Heart left ventricle (tissue), 13 donors: ENCODE data around the gene CCDC61.

Experiments used
- POLR2A ChIP-seq, 2 donors: fragments of 450-650 bp; IDR thresholded peaks; one replicate each; pipeline ENCODE4 v1.6.1; 2017; ENCODE audit warnings: antibody characterized with exemption in 2 of 2, mild to moderate bottlenecking in 2 of 2, moderate library complexity in 2 of 2
- TF ChIP-seq, protein P1 (sequence below), 12 donors: fragments of 200-600 bp; sonication (generic) in 4 of 12; IDR thresholded peaks; one replicate each; pipeline versions ENCODE4 v1.5.0 to v1.8.0; 2018 to 2022; ENCODE audit warnings: antibody characterized with exemption in 12 of 12, mild to moderate bottlenecking in 5 of 12
- donor health status: ischemic (EF 13 %, LVEDD 7.1; RV severe dilation, severe dysfunction).
- donor health status: DM: no; HTN: yes; CAD: no.
- donor health status: DM: no; HTN: no; CAD: no.
- donor health status: ischemic (EF 25% LVEDD 6.9; RV normal size, moderate dysfunction).
- donor health status: ischemic (EF 25% LVEDD 5.7; RV mildly dilated, moderate dysfunction).
- donor health status: ischemic (EF 35%, LVEDD 5.7; RV mildly dilated, moderate dysfunction).
- donor health status: nonischemic (EF 11% LVEDD 7.7; RV severe dilation, severe dysfunction).
- donor health status: DM: yes; HTN: yes; CAD: no.
- donor health status: PGD.
- donor health status: ischemic (EF 29% LVEDD 5.4; RV normal size, mild dysfunction).
- donor health status: nonischemic (EF 23%, LVEDD 6.1; RV moderate dilation, normal function).

DNA sequence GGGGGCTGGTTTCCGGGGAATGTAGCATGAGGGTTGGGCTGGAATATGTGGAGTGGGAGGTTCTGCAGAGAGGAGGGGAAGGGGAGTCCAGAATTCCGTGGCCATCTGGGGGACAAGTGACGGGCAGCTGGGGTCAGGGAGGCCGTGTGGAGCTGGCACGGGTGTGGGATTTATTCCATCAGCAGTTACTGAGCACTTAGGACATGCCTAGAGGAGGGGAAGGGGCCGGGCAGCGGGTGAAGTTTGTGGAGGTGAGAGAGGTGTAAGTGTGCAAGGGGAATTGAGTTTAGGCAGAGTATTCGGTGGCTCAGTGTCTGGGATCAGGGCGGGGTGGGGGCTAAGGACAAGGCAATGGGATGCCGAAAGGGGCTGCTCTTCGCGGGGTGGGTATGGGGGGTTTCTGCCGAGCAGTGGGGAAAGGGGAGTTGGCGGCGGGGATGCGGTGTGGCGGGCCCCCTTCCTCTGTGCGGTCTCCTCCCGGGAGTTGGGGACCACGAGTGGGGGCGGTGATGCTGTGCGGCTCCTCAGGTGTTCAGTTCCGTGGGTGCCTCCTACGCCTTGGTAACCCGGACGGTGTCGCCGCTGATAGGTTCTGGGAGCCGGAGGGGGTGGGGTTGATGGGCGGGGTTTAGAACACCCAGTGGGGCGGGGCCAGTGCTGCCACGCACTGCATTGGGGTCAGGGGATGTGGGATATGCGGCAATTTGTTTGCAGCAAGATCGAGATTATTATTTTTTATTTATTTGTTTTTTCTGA lies 5.4 kb downstream of the CCDC61 start:
- TF ChIP-seq, protein P1, sequence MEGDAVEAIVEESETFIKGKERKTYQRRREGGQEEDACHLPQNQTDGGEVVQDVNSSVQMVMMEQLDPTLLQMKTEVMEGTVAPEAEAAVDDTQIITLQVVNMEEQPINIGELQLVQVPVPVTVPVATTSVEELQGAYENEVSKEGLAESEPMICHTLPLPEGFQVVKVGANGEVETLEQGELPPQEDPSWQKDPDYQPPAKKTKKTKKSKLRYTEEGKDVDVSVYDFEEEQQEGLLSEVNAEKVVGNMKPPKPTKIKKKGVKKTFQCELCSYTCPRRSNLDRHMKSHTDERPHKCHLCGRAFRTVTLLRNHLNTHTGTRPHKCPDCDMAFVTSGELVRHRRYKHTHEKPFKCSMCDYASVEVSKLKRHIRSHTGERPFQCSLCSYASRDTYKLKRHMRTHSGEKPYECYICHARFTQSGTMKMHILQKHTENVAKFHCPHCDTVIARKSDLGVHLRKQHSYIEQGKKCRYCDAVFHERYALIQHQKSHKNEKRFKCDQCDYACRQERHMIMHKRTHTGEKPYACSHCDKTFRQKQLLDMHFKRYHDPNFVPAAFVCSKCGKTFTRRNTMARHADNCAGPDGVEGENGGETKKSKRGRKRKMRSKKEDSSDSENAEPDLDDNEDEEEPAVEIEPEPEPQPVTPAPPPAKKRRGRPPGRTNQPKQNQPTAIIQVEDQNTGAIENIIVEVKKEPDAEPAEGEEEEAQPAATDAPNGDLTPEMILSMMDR (IDR thresholded peaks at IDR 0.05): no peak
- no peak for TF ChIP-seq POLR2A (IDR thresholded peaks at IDR 0.05)
